ENCODE results near the gene PRAME. TPM values are rescaled to one million over a fixed set of nuclear protein-coding genes. Genes with fewer than 3 reads are reported as not detected.

The PRAME gene
- total and polyA plus RNA-seq, 2 experiments from 2014 or later: not detected

GRCh38 chr22:22591348-22592299 is 32.6 kb upstream of the PRAME start:
- no peaks in the 10 kb centered on the region for H3K9me3 Mint-ChIP-seq
- no peak for TF ChIP-seq CTCF (conservative IDR thresholded peaks at IDR 0.05; ENCODE audit: low read depth in 2 of 2)
- TF ChIP-seq, protein P1, sequence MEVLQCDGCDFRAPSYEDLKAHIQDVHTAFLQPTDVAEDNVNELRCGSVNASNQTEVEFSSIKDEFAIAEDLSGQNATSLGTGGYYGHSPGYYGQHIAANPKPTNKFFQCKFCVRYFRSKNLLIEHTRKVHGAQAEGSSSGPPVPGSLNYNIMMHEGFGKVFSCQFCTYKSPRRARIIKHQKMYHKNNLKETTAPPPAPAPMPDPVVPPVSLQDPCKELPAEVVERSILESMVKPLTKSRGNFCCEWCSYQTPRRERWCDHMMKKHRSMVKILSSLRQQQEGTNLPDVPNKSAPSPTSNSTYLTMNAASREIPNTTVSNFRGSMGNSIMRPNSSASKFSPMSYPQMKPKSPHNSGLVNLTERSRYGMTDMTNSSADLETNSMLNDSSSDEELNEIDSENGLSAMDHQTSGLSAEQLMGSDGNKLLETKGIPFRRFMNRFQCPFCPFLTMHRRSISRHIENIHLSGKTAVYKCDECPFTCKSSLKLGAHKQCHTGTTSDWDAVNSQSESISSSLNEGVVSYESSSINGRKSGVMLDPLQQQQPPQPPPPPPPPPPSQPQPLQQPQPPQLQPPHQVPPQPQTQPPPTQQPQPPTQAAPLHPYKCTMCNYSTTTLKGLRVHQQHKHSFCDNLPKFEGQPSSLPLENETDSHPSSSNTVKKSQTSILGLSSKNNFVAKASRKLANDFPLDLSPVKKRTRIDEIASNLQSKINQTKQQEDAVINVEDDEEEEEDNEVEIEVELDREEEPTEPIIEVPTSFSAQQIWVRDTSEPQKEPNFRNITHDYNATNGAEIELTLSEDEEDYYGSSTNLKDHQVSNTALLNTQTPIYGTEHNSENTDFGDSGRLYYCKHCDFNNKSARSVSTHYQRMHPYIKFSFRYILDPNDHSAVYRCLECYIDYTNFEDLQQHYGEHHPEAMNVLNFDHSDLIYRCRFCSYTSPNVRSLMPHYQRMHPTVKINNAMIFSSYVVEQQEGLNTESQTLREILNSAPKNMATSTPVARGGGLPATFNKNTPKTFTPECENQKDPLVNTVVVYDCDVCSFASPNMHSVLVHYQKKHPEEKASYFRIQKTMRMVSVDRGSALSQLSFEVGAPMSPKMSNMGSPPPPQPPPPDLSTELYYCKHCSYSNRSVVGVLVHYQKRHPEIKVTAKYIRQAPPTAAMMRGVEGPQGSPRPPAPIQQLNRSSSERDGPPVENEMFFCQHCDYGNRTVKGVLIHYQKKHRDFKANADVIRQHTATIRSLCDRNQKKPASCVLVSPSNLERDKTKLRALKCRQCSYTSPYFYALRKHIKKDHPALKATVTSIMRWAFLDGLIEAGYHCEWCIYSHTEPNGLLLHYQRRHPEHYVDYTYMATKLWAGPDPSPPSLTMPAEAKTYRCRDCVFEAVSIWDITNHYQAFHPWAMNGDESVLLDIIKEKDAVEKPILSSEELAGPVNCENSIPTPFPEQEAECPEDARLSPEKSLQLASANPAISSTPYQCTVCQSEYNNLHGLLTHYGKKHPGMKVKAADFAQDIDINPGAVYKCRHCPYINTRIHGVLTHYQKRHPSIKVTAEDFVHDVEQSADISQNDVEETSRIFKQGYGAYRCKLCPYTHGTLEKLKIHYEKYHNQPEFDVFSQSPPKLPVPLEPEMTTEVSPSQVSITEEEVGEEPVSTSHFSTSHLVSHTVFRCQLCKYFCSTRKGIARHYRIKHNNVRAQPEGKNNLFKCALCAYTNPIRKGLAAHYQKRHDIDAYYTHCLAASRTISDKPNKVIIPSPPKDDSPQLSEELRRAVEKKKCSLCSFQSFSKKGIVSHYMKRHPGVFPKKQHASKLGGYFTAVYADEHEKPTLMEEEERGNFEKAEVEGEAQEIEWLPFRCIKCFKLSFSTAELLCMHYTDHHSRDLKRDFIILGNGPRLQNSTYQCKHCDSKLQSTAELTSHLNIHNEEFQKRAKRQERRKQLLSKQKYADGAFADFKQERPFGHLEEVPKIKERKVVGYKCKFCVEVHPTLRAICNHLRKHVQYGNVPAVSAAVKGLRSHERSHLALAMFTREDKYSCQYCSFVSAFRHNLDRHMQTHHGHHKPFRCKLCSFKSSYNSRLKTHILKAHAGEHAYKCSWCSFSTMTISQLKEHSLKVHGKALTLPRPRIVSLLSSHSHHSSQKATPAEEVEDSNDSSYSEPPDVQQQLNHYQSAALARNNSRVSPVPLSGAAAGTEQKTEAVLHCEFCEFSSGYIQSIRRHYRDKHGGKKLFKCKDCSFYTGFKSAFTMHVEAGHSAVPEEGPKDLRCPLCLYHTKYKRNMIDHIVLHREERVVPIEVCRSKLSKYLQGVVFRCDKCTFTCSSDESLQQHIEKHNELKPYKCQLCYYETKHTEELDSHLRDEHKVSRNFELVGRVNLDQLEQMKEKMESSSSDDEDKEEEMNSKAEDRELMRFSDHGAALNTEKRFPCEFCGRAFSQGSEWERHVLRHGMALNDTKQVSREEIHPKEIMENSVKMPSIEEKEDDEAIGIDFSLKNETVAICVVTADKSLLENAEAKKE (CRISPR knock-in tag; IDR thresholded peaks at IDR 0.05): no peak
- TF ChIP-seq STAT1 (IDR thresholded peaks at IDR 0.05; ENCODE audit: unreplicated experiment): no peak
- no peak for TF ChIP-seq ZNF114 (CRISPR knock-in tag; IDR thresholded peaks at IDR 0.05)
- no peak for TF ChIP-seq EZH2 (IDR thresholded peaks at IDR 0.05; ENCODE audit: low read depth, unreplicated experiment)
- TF ChIP-seq ZNF331 (CRISPR knock-in tag; IDR thresholded peaks at IDR 0.05; ENCODE audit: low read depth): no peak
- no peak for TF ChIP-seq CREB1 (CRISPR knock-in tag; IDR thresholded peaks at IDR 0.05; ENCODE audit: low read depth)
- H3K4me1 Mint-ChIP-seq: no peaks in the 10 kb centered on the region
- Histone ChIP-seq H3K4me3 (no peak overlapping the region), H3K4me1 (ENCODE audit: insufficient read depth) (no peaks in the 10 kb centered on the region), H3K4me2 (no peak overlapping the region), H3K27ac (ENCODE audit: low read depth) (no peak overlapping the region), H3K36me3 (ENCODE audit: insufficient read depth) (no peaks in the 10 kb centered on the region), H3K79me2 (replicated peaks; ENCODE audit: insufficient read depth) (no peaks in the 10 kb centered on the region), H4K20me1 (replicated peaks; ENCODE audit: insufficient read depth) (no peaks in the 10 kb centered on the region), H3F3A (replicated peaks; ENCODE audit: low read depth) (no peaks in the 10 kb centered on the region), H3K27me3 (ENCODE audit: insufficient read depth) (peaks cover 97% of the 10 kb centered on the region), H2AFZ (no peak overlapping the region), H3K9me2 (ENCODE audit: insufficient read depth) (no peaks in the 10 kb centered on the region)
- DNase-seq (ENCODE audit: low spot score): no peak
- H3K27me3 Mint-ChIP-seq (ENCODE audit: insufficient read depth, low read depth, poor library complexity): peaks cover 67% of the 10 kb centered on the region
- no peak overlapping the region for H3K27ac Mint-ChIP-seq
- no peak overlapping the region for H3K4me3 Mint-ChIP-seq
- H3K36me3 Mint-ChIP-seq (ENCODE audit: low read depth): no peaks in the 10 kb centered on the region
- no peak for ATAC-seq
